HCT116 (cell line): ENCODE data around the gene GORASP1. TPM values are rescaled to one million over a fixed set of nuclear protein-coding genes. Genes with fewer than 3 reads are reported as not detected.
A peak's percentile ranks its signal among the peaks of the same experiment; 100 is the strongest.

Experiments used
- ATAC-seq: fragments of 200-7000 bp; cut with Tn5 transposase; 2 replicates; pipeline ENCODE4 v1.9.1; 2020; ENCODE audit warnings: mild to moderate bottlenecking, moderate library complexity
- BruUV-seq: library from RNA; stranded (reverse); fragments of 400-500 nt; replicated peaks from 2 replicates; lab custom pipeline; 2021; lab: Mats Ljungman, UMichigan
- CTCF ChIA-PET: fragments of 300-600 bp; sonication (Branson Sonifier 250); formaldehyde crosslinking; loops from one replicate; lab custom pipeline; 2021; ENCODE audit warnings: antibody characterized with exemption; lab: Charles Lee
- POLR2A ChIA-PET: fragments of 300-600, 350-600 bp; sonication (Branson Sonifier 250); formaldehyde crosslinking; loops from one replicate; lab custom pipeline; 2021; ENCODE audit warnings: antibody characterized with exemption; lab: Charles Lee
- RAD21 ChIA-PET, 2 experiments: fragments of 300-600 bp; sonication (Branson Sonifier 250); formaldehyde crosslinking; loops; one replicate each; lab custom pipeline; 2023; ENCODE audit warnings: low total read pairs in 2 of 2; ENCODE audit not compliant: uncharacterized antibody in 2 of 2, unreplicated experiment in 2 of 2, low non-redundant PET in 1 of 2; lab: Charles Lee
- DNase-seq: peaks from one replicate; pipeline ENCODE4 v3.0.0-alpha.2; 2010; ENCODE audit warnings: low read depth, low spot score
- H2AFZ ChIP-seq: fragments of 200-600 bp; shearing (Covaris generic), sonication (generic); 2 replicates; pipeline ENCODE4 v1.6.1; 2017; ENCODE audit warnings: low read depth, mixed run types, mixed read lengths, antibody characterized with exemption, low read length; ENCODE audit not compliant: poor library complexity, severe bottlenecking
- H3K27ac ChIP-seq: 2 replicates; pipeline ENCODE4 v1.5.1; 2012; ENCODE audit warnings: low read depth, low read length
- H3K27me3 ChIP-seq: fragments of 200-600 bp; sonication (generic); 2 replicates; pipeline ENCODE4 v1.6.1; 2016; ENCODE audit warnings: mixed run types, low read length, mixed read lengths; ENCODE audit not compliant: insufficient read depth
- H3K36me3 ChIP-seq, 2 experiments: fragments of 200-500 bp in 1 of 2; fragments of 200-600 bp in 1 of 2; sonication (Bioruptor generic) in 1 of 2; sonication (generic) in 1 of 2; 2 replicates each; pipeline versions ENCODE4 v1.5.1 to v1.6.1; 2014 to 2016; ENCODE audit warnings: low read length in 2 of 2, inconsistent platforms in 1 of 2, mixed read lengths in 1 of 2, mixed run types in 1 of 2; ENCODE audit not compliant: insufficient read depth in 2 of 2, control insufficient read depth in 1 of 2
- H3K4me1 ChIP-seq, 2 experiments: fragments of 200-600 bp in 1 of 2; sonication (generic) in 1 of 2; 2 replicates each; pipeline versions ENCODE4 v1.5.1 to v1.6.1; 2012 to 2017; ENCODE audit warnings: low read length in 2 of 2, inconsistent platforms in 1 of 2, mild to moderate bottlenecking in 1 of 2, mixed read lengths in 1 of 2, mixed run types in 1 of 2, moderate library complexity in 1 of 2; ENCODE audit not compliant: insufficient read depth in 2 of 2, control insufficient read depth in 1 of 2
- H3K4me2 ChIP-seq: fragments of 200-600 bp; sonication (generic); 2 replicates; pipeline ENCODE4 v1.6.1; 2017; ENCODE audit warnings: mixed run types, low read length, mixed read lengths
- H3K4me3 ChIP-seq, 2 experiments: fragments of 200-600 bp in 1 of 2; sonication (generic) in 1 of 2; replicated peaks in 1 of 2; 2 replicates each; pipeline ENCODE4 v1.5.1; 2011 to 2016; ENCODE audit warnings: low read length in 2 of 2, control low read depth in 1 of 2, low read depth in 1 of 2, mild to moderate bottlenecking in 1 of 2, mixed read lengths in 1 of 2, mixed run types in 1 of 2
- H3K79me2 ChIP-seq: fragments of 200-600 bp; sonication (generic); 2 replicates; pipeline ENCODE4 v1.6.1; 2017; ENCODE audit warnings: mild to moderate bottlenecking, mixed run types, low read length, moderate library complexity, mixed read lengths; ENCODE audit not compliant: insufficient read depth
- H3K9ac ChIP-seq: fragments of 200-600 bp; sonication (generic); 2 replicates; pipeline ENCODE4 v1.6.1; 2016; ENCODE audit warnings: low read length, mixed read lengths
- H3K9me2 ChIP-seq: fragments of 200-600 bp; sonication (generic), shearing (Covaris generic); 2 replicates; pipeline ENCODE4 v1.6.1; 2017; ENCODE audit warnings: mixed run types, mild to moderate bottlenecking, moderate library complexity; ENCODE audit not compliant: insufficient read depth
- H3K9me3 ChIP-seq, 2 experiments: fragments of 200-500 bp in 1 of 2; fragments of 200-600 bp in 1 of 2; sonication (Bioruptor generic) in 1 of 2; sonication (generic) in 1 of 2; 2 replicates each; pipeline ENCODE4 v1.6.1; 2014 to 2017; ENCODE audit warnings: low read length in 2 of 2, mixed read lengths in 2 of 2, inconsistent platforms in 1 of 2, low read depth in 1 of 2, mild to moderate bottlenecking in 1 of 2, mixed run types in 1 of 2, moderate library complexity in 1 of 2; ENCODE audit not compliant: control insufficient read depth in 1 of 2, insufficient read depth in 1 of 2
- H4K20me1 ChIP-seq: fragments of 200-600 bp; sonication (generic), shearing (Covaris generic); 2 replicates; pipeline ENCODE4 v1.6.1; 2017; ENCODE audit warnings: mixed run types, mild to moderate bottlenecking, moderate library complexity; ENCODE audit not compliant: insufficient read depth
- CBX3 ChIP-seq: IDR thresholded peaks from 2 replicates; pipeline ENCODE4 v1.6.1; 2012; ENCODE audit warnings: low read depth
- CEBPB ChIP-seq: IDR thresholded peaks from 2 replicates; pipeline ENCODE4 v1.6.1; 2012; ENCODE audit warnings: low read depth
- EGR1 ChIP-seq: IDR thresholded peaks from 2 replicates; pipeline ENCODE4 v1.6.1; 2012; ENCODE audit warnings: low read depth
- ELF1 ChIP-seq: IDR thresholded peaks from 2 replicates; pipeline ENCODE4 v1.6.1; 2012; ENCODE audit warnings: low read depth, borderline replicate concordance
- EZH2phosphoT487 ChIP-seq: fragments of 200-600 bp; IDR thresholded peaks from 2 replicates; pipeline ENCODE4 v1.6.1; 2018; ENCODE audit warnings: antibody characterized with exemption, borderline replicate concordance
- FOSL1 ChIP-seq: IDR thresholded peaks from 2 replicates; pipeline ENCODE4 v1.6.1; 2012; ENCODE audit warnings: low read depth
- JUND ChIP-seq: IDR thresholded peaks from 2 replicates; pipeline ENCODE4 v1.6.1; 2012
- POLR2A ChIP-seq: IDR thresholded peaks from 2 replicates; pipeline ENCODE4 v1.7.0; 2011; ENCODE audit warnings: borderline replicate concordance; ENCODE audit not compliant: insufficient read depth, insufficient read length; ENCODE audit errors: extremely low read depth
- POLR2AphosphoS5 ChIP-seq: IDR thresholded peaks from 2 replicates; pipeline ENCODE4 v1.6.1; 2011; ENCODE audit warnings: mild to moderate bottlenecking, low read depth, low read length, moderate library complexity
- RAD21 ChIP-seq: IDR thresholded peaks from 2 replicates; pipeline ENCODE4 v1.6.1; 2012; ENCODE audit warnings: low read depth, mild to moderate bottlenecking
- SIN3A ChIP-seq: IDR thresholded peaks from 2 replicates; pipeline ENCODE4 v1.6.1; 2012; ENCODE audit warnings: low read depth
- SRF ChIP-seq: IDR thresholded peaks from 2 replicates; pipeline ENCODE4 v1.6.1; 2012; ENCODE audit warnings: low read depth
- TCF7L2 ChIP-seq: IDR thresholded peaks from 2 replicates; pipeline ENCODE4 v1.7.0; 2011; ENCODE audit warnings: borderline replicate concordance, inconsistent platforms; ENCODE audit not compliant: insufficient read depth, insufficient read length; ENCODE audit errors: extremely low read depth
- ZFX ChIP-seq: fragments of 450-650 bp; IDR thresholded peaks from 2 replicates; pipeline ENCODE4 v1.6.1; 2017
- intact Hi-C: fragments of 100-400 bp; cut with micrococcal nuclease; formaldehyde crosslinking; loops from 2 replicates; pipeline ENCODE4 v1.10.0; 2022
- total RNA-seq: library from RNA; stranded (reverse); gene quantifications from one replicate; pipeline ENCODE4 v1.2.1, GENCODE V29; 2021; ENCODE audit not compliant: unreplicated experiment
- TF ChIP-seq, protein P1 (sequence below): IDR thresholded peaks from 2 replicates; pipeline ENCODE4 v1.6.1; 2012
- TF ChIP-seq, protein P2 (sequence below): IDR thresholded peaks from 2 replicates; pipeline ENCODE4 v1.6.1; 2012; ENCODE audit warnings: low read depth
- TF ChIP-seq, protein P3 (sequence below): IDR thresholded peaks from 2 replicates; pipeline ENCODE4 v1.6.1; 2012
- TF ChIP-seq, protein P4 (sequence below), 3 experiments: fragments of 200-600 bp in 1 of 3; sonication (generic) in 1 of 3; IDR thresholded peaks in 2 of 3; conservative IDR thresholded peaks in 1 of 3; 2 replicates each; pipeline ENCODE4 v1.5.1; 2012 to 2017; ENCODE audit warnings: low read depth in 2 of 3, low read length in 2 of 3, antibody characterized with exemption in 1 of 3, borderline replicate concordance in 1 of 3, control low read depth in 1 of 3, mild to moderate bottlenecking in 1 of 3, mixed read lengths in 1 of 3, mixed run types in 1 of 3, moderate library complexity in 1 of 3; ENCODE audit not compliant: insufficient read depth in 1 of 3

The GORASP1 gene
- total RNA-seq, 1 experiment from 2014 or later = 38.8 TPM

- intact Hi-C loops = loop anchor here (1.0 kb wide), 1 partner anchor 162 kb away; no protein-coding TSS in a partner anchor
- Histone ChIP-seq H2AFZ (no peak overlapping the region), H3K79me2 (no peaks in the 10 kb centered on the region), H3K27me3 (no peaks in the 10 kb centered on the region), H4K20me1 (no peaks in the 10 kb centered on the region), H3K27ac (peak overlapping the region; percentile 39; the same call in 1 of the 2 replicates), H3K36me3 (no peaks in the 10 kb centered on the region)
- ATAC-seq (peak; percentile 77), DNase-seq (no peak)
- CTCF ChIA-PET = interaction anchor here (0.7 to 6.7 kb wide), 6 partner anchors 16 to 163 kb away, joined by 3 to 184 read pairs (median 3); no protein-coding TSS in a partner anchor
- RAD21 ChIA-PET = interaction anchor here (0.7 to 3.9 kb wide), 6 partner anchors 14 to 162 kb away, joined by 3 to 30 read pairs (median 5); no protein-coding TSS in a partner anchor
- TF ChIP-seq POLR2AphosphoS5 = no peak
- TF ChIP-seq, protein P1, sequence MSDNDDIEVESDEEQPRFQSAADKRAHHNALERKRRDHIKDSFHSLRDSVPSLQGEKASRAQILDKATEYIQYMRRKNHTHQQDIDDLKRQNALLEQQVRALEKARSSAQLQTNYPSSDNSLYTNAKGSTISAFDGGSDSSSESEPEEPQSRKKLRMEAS = no peak; the same call in 1 of the 2 replicates
- TF ChIP-seq TCF7L2 = peak; percentile 12
- peak; percentile 97 for TF ChIP-seq RAD21
- no peak for TF ChIP-seq EZH2phosphoT487
- TF ChIP-seq, protein P2, sequence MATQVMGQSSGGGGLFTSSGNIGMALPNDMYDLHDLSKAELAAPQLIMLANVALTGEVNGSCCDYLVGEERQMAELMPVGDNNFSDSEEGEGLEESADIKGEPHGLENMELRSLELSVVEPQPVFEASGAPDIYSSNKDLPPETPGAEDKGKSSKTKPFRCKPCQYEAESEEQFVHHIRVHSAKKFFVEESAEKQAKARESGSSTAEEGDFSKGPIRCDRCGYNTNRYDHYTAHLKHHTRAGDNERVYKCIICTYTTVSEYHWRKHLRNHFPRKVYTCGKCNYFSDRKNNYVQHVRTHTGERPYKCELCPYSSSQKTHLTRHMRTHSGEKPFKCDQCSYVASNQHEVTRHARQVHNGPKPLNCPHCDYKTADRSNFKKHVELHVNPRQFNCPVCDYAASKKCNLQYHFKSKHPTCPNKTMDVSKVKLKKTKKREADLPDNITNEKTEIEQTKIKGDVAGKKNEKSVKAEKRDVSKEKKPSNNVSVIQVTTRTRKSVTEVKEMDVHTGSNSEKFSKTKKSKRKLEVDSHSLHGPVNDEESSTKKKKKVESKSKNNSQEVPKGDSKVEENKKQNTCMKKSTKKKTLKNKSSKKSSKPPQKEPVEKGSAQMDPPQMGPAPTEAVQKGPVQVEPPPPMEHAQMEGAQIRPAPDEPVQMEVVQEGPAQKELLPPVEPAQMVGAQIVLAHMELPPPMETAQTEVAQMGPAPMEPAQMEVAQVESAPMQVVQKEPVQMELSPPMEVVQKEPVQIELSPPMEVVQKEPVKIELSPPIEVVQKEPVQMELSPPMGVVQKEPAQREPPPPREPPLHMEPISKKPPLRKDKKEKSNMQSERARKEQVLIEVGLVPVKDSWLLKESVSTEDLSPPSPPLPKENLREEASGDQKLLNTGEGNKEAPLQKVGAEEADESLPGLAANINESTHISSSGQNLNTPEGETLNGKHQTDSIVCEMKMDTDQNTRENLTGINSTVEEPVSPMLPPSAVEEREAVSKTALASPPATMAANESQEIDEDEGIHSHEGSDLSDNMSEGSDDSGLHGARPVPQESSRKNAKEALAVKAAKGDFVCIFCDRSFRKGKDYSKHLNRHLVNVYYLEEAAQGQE = no peak
- no peak for TF ChIP-seq CEBPB
- no peak for TF ChIP-seq CBX3
- TF ChIP-seq POLR2A = no peak
- TF ChIP-seq SIN3A = no peak
- TF ChIP-seq EGR1 = no peak
- TF ChIP-seq ZFX = no peak
- no peak for TF ChIP-seq JUND
- TF ChIP-seq, protein P3, sequence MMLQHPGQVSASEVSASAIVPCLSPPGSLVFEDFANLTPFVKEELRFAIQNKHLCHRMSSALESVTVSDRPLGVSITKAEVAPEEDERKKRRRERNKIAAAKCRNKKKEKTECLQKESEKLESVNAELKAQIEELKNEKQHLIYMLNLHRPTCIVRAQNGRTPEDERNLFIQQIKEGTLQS = no peak
- TF ChIP-seq ELF1 = no peak
- TF ChIP-seq, protein P4, sequence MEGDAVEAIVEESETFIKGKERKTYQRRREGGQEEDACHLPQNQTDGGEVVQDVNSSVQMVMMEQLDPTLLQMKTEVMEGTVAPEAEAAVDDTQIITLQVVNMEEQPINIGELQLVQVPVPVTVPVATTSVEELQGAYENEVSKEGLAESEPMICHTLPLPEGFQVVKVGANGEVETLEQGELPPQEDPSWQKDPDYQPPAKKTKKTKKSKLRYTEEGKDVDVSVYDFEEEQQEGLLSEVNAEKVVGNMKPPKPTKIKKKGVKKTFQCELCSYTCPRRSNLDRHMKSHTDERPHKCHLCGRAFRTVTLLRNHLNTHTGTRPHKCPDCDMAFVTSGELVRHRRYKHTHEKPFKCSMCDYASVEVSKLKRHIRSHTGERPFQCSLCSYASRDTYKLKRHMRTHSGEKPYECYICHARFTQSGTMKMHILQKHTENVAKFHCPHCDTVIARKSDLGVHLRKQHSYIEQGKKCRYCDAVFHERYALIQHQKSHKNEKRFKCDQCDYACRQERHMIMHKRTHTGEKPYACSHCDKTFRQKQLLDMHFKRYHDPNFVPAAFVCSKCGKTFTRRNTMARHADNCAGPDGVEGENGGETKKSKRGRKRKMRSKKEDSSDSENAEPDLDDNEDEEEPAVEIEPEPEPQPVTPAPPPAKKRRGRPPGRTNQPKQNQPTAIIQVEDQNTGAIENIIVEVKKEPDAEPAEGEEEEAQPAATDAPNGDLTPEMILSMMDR (IDR thresholded peaks at IDR 0.05 in 2 of 3, conservative IDR thresholded peaks at IDR 0.05 in 1 of 3; ENCODE audit: borderline replicate concordance in 1 of 3, insufficient read depth in 1 of 3, low read depth in 2 of 3, low read length in 2 of 3) = peak; percentile 66 to 89 (median 72); a peak in 5 of 6 replicates
- TF ChIP-seq FOSL1 = no peak
- TF ChIP-seq SRF = no peak
- TF ChIP-seq, all 23 proteins: peak for 3
- no peak overlapping the region for H3K4me3 ChIP-seq
- H3K9me3 ChIP-seq = no peaks in the 10 kb centered on the region
- H3K4me1 ChIP-seq = peaks cover 24 to 27% of the 10 kb centered on the region in 2 experiments
- no TSS peak for BruUV-seq
- H3K9ac ChIP-seq = peak overlapping the region; percentile 31; the same call in 1 of the 2 replicates
- peak overlapping the region; percentile 75 for H3K4me2 ChIP-seq
- POLR2A ChIA-PET = interaction anchor here (1.1 kb wide), 1 partner anchor 162 kb away, joined by 3 read pairs; no protein-coding TSS in a partner anchor
- no peaks in the 10 kb centered on the region for H3K9me2 ChIP-seq
These were observed 19.2 kb upstream of the GORASP1 start for GRCh38 chr3:39126532-39127071.
